Stimulated activated CD8-positive, alpha-beta memory T cell treated with anti-CD3 and anti-CD28 coated beads, Interleukin-2, amount 100 ng/mL, for 1 hour (primary cell): ENCODE data around the gene NEDD4.
"Not testable (repeated sequence)": the region's sequence is repeated elsewhere in the genome, so short reads cannot be mapped to it uniquely, and the experiment has no call there.

Source experiments
- DNase-seq, 2 donors: peaks; one replicate each; pipeline ENCODE4 v3.0.0-alpha.2; 2020; ENCODE audit warnings: low read depth in 2 of 2

Gene NEDD4

GRCh38 chr15:55958349-55958748, 35.1 kb downstream of the NEDD4 start:
- no peak for DNase-seq

- DNase-seq = no peak
Measured at GRCh38 chr15:55954862-55955605, 38.4 kb downstream of the NEDD4 start.

- not testable (repeated sequence) for DNase-seq
Measured at GRCh38 chr15:55952501-55953274, 40.7 kb downstream of the NEDD4 start.

- DNase-seq = not testable (repeated sequence)
Measured at GRCh38 chr15:55944606-55945005, 48.8 kb downstream of the NEDD4 start.

- DNase-seq = no peak
Measured at GRCh38 chr15:55942332-55942731, 51.1 kb downstream of the NEDD4 start.

DNA sequence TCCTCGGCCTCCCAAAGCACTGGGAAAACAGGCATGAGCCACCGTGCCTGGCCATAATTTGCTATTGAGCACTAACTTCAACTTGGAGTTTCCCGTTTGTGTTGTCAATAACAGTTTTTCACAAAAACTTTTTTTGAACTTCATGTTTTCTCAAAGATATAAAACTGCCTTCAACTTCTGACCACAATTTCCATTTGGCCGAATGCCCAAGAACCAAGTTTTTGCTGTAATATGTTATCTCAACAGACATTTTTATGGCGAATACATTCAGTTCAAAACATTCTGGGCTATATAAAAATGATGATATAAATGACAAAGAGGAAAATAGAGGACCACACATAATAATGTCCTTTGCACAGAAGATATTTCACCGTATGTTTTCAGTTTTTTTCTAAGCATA, 56.4 kb downstream of the NEDD4 start:
- DNase-seq = no peak

DNA sequence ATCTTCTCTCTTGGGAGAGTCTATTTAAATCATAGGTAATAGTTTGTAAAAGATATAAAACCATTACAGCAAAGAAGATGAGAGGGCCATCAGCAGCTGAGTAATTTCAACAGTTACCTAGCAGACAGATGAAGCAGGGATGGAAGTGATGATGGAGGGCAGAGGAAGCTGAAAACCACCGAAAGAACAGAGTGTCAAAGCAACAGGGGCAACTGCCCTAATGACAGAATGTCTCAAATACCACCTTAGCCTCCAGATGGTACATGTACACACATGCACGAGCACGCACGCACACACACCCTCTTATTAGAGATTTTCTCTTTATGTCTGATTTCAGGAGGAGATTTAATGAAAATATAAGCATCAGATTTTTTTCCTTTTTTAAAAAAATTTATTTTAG, 64.5 kb downstream of the NEDD4 start:
- no peak for DNase-seq

DNA sequence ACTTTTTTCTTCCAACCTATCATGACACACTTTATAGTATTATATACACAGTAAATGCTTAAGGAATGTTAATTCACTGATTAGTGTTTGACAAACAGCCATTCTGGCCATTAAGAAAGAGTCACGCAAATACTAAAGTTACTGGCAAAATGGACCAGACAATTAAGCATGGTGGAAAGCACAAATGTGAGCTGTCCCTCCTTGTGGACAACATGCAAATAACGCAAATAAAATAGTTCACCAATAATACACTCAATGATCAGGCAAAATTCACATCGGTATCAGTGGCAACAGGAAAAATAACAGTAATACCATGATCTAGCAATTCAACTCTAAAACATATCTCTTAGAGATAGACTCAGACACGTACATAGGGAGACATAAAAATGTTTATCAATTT, 71.7 kb downstream of the NEDD4 start:
- DNase-seq = no peak

- DNase-seq = no peak
Measured at GRCh38 chr15:55917881-55918296, 75.5 kb downstream of the NEDD4 start.

DNA sequence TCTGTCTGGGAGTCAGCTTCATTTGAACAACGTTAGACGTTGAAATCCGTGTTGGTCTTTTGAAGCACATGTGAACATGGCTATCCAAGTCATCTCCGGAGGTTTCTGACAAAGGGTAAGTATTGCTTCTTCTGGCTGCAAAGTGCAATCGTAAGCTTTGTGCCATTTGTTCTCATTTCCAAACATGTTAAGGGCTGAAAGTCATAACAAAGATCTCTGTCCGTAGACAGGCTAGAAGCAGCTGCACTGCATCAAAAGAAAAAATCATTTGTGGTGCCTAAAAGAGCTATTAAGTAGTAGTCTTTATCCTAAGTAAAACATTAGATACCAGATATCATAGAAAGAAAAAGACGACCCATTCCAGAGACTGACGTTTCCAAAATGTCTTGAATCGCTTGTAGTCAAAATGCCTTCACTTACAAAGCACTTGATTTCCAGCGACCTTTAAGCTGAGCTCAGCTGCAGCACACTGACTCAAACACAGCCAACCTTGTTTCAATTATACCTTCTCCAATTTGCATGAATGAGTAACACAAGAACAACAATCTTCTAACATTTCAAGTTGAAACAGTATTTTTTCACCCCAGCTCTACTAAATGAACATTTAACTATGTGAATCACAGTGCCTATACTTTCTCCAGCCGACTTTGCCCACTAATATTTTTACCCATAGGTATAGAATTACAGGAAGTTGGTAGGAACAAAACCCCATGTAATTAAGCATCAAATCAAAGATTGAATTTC, 76.6 kb downstream of the NEDD4 start:
- no peak for DNase-seq

GRCh38 chr15:55915876-55916567, 77.4 kb downstream of the NEDD4 start:
- no peak for DNase-seq

GRCh38 chr15:55915221-55915620, 78.2 kb downstream of the NEDD4 start:
- DNase-seq = no peak

GRCh38 chr15:55914446-55914845, 79.0 kb downstream of the NEDD4 start:
- DNase-seq = no peak

GRCh38 chr15:55912982-55913381, 80.4 kb downstream of the NEDD4 start:
- DNase-seq = no peak

- no peak for DNase-seq
Measured at GRCh38 chr15:55909036-55909811, 84.2 kb downstream of the NEDD4 start.

DNA sequence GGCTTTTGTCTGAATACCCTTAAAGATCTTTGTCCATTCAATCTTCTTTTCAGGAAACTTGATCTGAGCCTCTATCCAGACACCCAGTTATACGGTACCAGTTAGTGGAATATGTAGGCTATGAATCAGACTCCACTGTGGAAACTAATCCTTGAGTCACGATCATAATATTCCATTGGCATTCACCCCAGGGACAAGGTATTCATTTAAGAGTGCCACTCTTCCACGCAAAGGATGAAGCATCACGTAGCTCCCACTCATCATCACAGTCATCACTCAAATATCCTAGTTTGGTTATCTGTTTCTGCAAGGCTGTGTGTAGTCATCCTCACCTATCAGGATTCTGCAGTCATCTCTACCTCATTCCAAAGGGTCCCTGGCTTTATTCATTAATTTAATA, 85.6 kb downstream of the NEDD4 start:
- no peak for DNase-seq

DNA sequence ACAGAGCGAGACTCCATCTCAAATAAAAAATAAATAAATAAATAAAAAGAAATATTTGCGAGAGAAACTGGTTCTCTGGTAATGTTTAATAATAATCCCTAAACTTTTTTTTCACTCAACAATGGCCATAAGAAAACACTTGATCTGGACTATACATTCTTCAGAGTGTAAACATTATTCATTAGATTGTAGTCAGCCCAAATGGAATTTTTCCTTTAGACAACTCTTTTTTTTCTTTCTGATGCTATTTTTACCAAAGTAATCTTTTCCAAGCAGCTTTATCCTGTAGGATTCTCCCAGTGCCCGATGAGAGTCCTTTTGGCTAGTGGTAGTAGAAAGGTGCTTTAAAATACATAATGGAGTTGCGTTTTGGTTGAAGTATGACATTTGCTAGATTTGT, 90.4 kb downstream of the NEDD4 start:
- no peak for DNase-seq

DNA sequence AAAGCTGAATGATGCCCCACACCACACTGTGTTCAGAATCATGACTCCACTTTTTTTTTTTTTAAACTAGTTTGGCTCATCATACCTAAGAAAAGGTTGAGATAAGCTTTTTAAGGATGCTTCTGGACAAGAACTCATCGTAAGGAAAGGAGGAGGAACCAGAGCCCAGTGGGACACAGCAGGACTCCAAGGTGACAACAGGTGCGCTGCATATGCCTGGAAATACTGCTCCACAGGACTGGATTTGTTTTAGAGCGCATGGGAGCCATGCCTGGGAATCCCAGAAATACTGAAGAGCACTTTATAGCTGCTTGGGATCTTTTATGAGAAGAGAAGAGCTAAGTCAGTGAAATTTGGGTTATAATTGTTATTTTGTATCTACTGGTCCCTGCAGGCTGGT, 93.4 kb downstream of the NEDD4 start:
- no peak for DNase-seq

GRCh38 chr15:55899537-55899936, 93.9 kb downstream of the NEDD4 start:
- DNase-seq = no peak

GRCh38 chr15:55897560-55898336, 95.7 kb downstream of the NEDD4 start:
- DNase-seq = no peak
